ENCODE measurements around the gene ADGRV1. TPM values are rescaled to one million over a fixed set of nuclear protein-coding genes. Genes with fewer than 3 reads are reported as not detected.
"Not testable (repeated sequence)": the region's sequence is repeated elsewhere in the genome, so short reads cannot be mapped to it uniquely, and the experiment has no call there.

Gene ADGRV1
- total RNA-seq, 1 donor, result 0.94 TPM

DNA sequence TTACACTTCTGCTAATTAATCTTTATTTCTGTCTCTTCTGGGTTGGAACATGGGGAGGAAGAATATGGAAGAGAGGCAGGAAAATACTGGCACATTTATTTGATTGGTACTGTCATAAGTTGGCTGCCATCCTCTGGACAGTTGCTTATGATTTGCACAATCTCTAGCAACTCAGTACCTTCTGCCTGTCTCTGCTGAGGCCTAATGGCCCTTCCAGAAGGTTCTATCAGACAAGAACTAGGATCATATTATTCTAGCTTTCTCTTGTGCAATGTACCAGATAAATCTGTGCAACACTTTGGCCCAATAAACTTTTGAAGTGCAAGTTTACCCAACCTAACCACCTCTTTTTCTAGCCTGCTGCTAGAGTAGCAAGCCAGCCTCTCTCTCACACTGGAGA lies 489.5 kb downstream of the ADGRV1 start:
- H3K4me3 ChIP-seq (ENCODE audit: low read length), result no peak overlapping the region
- no peaks in the 10 kb centered on the region for H3K27me3 ChIP-seq (ENCODE audit: insufficient read depth, low read length)
- peaks cover 10% of the 10 kb centered on the region for H3K4me1 ChIP-seq (ENCODE audit: insufficient read depth, low read length)
- no peaks in the 10 kb centered on the region for H3K9me3 ChIP-seq (ENCODE audit: low read depth, low read length)

DNA sequence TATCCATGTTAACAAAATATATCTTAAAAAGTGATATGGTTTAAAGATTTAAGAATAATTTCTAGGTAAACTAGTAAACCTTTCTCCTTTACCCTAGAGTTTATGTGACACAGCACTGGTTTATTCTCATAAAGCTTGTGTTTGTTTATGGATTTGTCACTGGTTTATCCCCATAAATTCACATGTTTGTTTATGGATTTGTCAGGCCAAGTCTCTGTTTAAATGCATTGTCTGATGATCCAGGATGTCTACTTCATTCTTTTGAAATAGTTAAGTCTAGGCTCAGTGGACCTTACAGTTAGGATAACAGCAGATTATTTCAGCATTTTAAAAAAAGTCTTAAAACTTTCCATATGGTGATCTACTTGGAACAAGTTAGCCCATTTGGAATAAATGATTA lies 490.5 kb downstream of the ADGRV1 start:
- no peak overlapping the region for H3K4me3 ChIP-seq (ENCODE audit: low read length)
- H3K9me3 ChIP-seq (ENCODE audit: low read depth, low read length), result no peaks in the 10 kb centered on the region
- H3K4me1 ChIP-seq (ENCODE audit: insufficient read depth, low read length), result peaks cover 20% of the 10 kb centered on the region
- H3K27me3 ChIP-seq (ENCODE audit: insufficient read depth, low read length), result no peaks in the 10 kb centered on the region

DNA sequence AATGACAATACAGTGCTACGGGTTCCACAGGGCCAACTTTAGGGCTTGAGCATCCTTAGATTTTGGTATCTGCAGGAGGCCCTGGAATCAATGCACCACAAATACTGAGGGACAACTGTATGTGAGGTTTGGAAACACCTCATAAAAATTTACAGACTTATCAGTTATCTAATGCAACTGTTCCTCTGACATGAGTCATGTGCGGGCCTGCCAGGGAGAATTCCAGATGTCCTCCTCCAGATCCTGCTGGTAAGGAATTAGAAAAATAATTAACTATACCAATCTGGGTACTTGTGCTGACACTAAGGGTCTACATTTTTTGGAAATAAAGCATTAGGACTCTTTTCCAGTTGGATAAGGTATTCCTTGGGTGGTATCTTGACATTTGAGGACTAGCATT lies 491.2 kb downstream of the ADGRV1 start:
- Histone ChIP-seq H3K4me1 (ENCODE audit: insufficient read depth, low read length) (peaks cover 27% of the 10 kb centered on the region), H3K9me3 (ENCODE audit: low read depth, low read length) (no peaks in the 10 kb centered on the region), H3K27me3 (ENCODE audit: insufficient read depth, low read length) (no peaks in the 10 kb centered on the region), H3K4me3 (ENCODE audit: low read length) (no peak overlapping the region)

DNA sequence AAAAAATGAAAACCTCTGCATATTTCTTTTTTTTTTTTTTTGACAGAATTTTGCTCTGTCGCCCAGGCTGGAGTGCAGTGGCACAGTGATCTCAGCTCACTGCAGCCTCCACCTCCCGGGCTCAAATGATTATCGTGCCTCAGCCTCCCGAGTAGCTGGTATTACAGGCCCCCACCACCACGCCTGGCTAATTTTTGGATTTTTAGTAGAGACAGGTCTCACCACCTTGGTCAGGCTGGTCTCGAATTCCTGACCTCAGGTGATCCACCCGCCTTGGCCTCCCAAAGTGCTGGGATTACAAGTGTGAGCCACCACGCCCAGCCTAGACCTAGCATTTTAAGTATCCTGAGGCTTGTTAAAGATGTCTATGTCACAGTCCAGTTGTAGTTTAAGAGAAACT lies 493.8 kb downstream of the ADGRV1 start:
- H3K27me3 ChIP-seq (ENCODE audit: insufficient read depth, low read length), result not testable (repeated sequence)

DNA sequence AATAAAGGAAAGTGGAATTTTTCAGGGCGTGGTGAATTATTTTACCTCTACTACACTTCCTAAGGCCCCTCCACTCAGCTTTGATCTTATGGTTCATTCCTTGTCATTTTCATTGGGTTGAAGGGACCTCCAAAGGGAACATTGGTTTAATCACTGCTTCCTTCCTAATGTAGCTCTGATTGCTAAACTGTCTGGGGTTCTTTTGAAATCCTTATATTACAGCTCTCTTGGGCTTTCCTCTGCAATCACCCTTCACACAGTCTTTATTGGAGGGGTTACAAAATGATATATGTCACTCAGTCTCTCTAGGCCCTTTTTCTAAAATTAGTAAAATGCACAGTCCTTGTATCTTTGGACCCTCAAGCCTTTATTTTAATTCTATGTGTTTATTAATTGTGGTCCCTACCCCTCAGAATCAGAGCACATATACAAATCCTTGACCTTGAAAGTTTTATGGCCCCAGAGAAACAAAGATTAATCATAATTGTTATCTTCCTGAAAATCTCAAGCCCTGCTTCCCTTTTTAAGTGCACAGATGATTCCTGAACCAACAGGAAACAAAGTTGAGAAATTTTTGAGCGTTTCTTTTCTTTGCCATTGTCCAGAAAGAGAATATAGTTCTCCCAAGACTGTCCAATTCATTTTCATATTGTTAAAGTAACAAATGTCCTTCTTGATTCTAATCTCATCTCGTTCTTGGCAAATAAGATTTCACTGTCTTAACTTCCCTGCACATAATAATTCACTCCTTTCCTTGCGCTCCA lies 494.6 kb downstream of the ADGRV1 start:
- peaks cover 29% of the 10 kb centered on the region for H3K4me1 ChIP-seq (ENCODE audit: insufficient read depth, low read length)
- no peak overlapping the region for H3K4me3 ChIP-seq (ENCODE audit: low read length)
- H3K27me3 ChIP-seq (ENCODE audit: insufficient read depth, low read length), result no peaks in the 10 kb centered on the region
- no peaks in the 10 kb centered on the region for H3K9me3 ChIP-seq (ENCODE audit: low read depth, low read length)

More for the DNA sequence above, 493.8 kb downstream of the ADGRV1 start:
- H3K9me3 ChIP-seq (ENCODE audit: low read depth, low read length); H3K4me3 ChIP-seq (ENCODE audit: low read length): not testable (repeated sequence)
- peaks cover 27% of the 10 kb centered on the region for H3K4me1 ChIP-seq (ENCODE audit: insufficient read depth, low read length)

DNA sequence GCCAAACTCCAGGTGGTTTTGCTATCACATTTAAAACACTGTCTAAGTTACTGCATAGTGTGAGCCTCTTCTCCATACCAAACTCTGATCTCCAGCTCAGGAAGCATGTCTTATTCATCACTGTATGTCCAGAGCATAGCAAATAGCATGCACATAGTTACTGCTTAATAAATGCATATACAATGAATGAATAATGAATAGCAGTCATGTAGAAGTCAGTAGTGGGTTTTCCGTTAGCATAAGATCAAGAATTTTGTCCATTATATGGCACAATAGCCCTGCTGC lies 495.1 kb downstream of the ADGRV1 start:
- no peaks in the 10 kb centered on the region for H3K9me3 ChIP-seq (ENCODE audit: low read depth, low read length)
- peaks cover 32% of the 10 kb centered on the region for H3K4me1 ChIP-seq (ENCODE audit: insufficient read depth, low read length)
- no peaks in the 10 kb centered on the region for H3K27me3 ChIP-seq (ENCODE audit: insufficient read depth, low read length)
- no peak overlapping the region for H3K4me3 ChIP-seq (ENCODE audit: low read length)

DNA sequence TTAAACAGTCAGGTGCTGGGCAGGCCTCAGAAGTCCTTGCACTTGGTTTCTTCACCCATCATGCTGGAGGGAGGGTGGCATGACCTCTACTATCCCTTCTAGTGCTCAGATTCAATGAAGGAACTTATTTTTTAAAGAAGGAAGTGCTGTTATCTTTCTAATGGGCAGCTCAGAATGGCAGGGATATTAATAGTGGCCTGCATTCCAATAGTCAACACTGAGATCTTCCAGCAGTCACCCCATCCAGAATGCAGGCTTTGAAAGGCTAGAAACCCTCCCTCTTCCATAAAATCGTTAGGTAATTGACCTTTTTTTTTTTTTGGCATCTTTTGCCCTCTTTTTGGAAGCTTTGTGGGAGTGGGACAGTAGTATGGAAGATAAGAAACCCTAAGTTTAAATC lies 499.6 kb downstream of the ADGRV1 start:
- Histone ChIP-seq H3K9me3 (ENCODE audit: low read depth, low read length) (no peaks in the 10 kb centered on the region), H3K4me3 (ENCODE audit: low read length) (no peak overlapping the region), H3K4me1 (ENCODE audit: insufficient read depth, low read length) (peaks cover 24% of the 10 kb centered on the region), H3K27me3 (ENCODE audit: insufficient read depth, low read length) (no peaks in the 10 kb centered on the region)

DNA sequence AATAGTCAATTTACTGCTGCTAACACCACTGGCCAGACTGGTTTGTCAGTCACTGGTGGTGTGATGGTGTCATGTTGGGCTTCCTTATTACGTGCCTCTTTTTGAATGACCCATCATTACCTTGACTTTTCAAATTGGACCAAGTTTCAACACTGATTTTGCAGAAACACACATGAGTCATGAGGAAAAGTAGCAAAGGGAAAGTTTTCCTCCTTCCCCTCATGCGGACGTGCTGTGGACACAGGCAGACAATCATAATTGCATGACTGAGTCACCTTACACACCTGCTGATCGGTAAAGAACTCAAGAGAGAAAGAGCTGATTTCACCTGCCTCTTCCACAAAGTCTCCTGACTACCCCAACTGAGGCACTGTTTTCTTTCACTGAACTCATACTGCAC lies 500.0 kb downstream of the ADGRV1 start:
- H3K9me3 ChIP-seq (ENCODE audit: low read depth, low read length), result no peaks in the 10 kb centered on the region
- H3K27me3 ChIP-seq (ENCODE audit: insufficient read depth, low read length), result no peaks in the 10 kb centered on the region
- H3K4me1 ChIP-seq (ENCODE audit: insufficient read depth, low read length), result peaks cover 20% of the 10 kb centered on the region
- H3K4me3 ChIP-seq (ENCODE audit: low read length), result no peak overlapping the region

DNA sequence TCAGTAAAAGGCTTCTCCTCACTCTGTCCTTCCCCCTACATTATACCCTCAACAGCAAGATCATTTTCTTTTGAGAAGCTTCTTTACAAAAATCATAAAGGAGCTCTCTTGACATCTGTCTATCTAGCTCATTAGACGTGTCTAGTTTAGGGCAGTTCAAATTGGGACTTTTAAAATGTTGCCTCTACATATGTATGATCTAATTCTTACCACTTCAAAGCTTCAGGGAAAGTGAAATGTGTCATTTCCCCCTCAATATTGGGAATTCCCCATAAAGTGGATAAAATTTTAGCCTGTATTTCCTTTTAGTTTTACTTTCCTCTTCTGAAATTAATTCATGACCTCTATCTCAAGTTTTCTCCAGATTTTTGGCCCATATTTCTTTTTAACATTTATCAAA lies 500.8 kb downstream of the ADGRV1 start:
- H3K4me3 ChIP-seq (ENCODE audit: low read length), result no peak overlapping the region
- H3K27me3 ChIP-seq (ENCODE audit: insufficient read depth, low read length), result no peaks in the 10 kb centered on the region
- no peaks in the 10 kb centered on the region for H3K9me3 ChIP-seq (ENCODE audit: low read depth, low read length)
- peaks cover 12% of the 10 kb centered on the region for H3K4me1 ChIP-seq (ENCODE audit: insufficient read depth, low read length)

DNA sequence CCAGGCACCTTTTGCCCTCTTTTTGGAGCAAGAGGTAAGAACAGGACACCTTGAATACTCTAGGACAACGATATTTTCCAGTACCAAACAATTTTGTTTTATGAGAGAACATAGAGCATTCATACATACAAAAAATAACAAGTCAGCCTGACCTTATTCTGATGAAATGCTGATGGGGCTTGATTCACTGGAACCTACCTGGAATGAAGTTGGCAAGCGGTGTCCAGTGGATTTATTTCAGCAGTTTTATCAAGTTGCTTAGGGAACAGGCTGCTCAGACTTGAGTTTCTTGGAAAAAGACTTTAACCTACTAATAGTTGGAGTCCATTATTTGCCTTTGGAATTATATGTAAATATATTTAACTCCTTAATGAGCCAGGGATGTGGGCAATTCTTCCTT lies 502.5 kb downstream of the ADGRV1 start:
- H3K4me3 ChIP-seq (ENCODE audit: low read length), result no peak overlapping the region
- H3K27me3 ChIP-seq (ENCODE audit: insufficient read depth, low read length), result no peaks in the 10 kb centered on the region
- no peaks in the 10 kb centered on the region for H3K9me3 ChIP-seq (ENCODE audit: low read depth, low read length)
- peaks cover 8% of the 10 kb centered on the region for H3K4me1 ChIP-seq (ENCODE audit: insufficient read depth, low read length)

DNA sequence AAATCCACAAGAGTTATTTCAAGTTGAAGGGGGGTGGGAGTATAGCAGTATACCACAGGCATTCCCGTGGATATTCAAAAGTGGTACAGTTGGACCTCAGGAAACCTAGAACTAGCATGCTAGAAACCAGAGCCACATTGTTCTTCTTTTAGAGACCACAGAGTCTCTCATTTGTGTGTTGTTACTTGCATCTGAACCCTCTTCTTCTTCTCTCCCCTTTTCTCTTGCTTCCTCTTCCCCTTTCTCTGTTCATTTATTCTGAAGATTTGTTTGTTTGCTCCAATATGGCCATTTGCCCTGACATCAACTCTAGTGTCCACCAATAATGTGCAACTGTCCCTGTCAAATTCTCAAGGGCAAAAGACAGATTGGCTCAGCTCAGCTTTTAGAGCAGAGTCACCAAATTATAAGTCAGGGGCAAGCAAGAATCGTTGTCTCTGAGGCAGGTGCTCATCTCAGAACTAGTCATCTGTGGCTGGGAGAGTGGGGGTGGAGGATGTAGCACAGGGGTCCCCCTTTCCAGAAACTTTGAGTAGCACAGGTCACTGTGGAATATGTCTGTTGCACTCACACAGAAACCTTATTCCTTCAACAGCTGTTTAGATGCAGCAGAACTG lies 503.5 kb downstream of the ADGRV1 start:
- H3K9me3 ChIP-seq (ENCODE audit: low read depth, low read length), result no peaks in the 10 kb centered on the region
- peaks cover 8% of the 10 kb centered on the region for H3K4me1 ChIP-seq (ENCODE audit: insufficient read depth, low read length)
- H3K27me3 ChIP-seq (ENCODE audit: insufficient read depth, low read length), result no peaks in the 10 kb centered on the region
- H3K4me3 ChIP-seq (ENCODE audit: low read length), result no peak overlapping the region

DNA sequence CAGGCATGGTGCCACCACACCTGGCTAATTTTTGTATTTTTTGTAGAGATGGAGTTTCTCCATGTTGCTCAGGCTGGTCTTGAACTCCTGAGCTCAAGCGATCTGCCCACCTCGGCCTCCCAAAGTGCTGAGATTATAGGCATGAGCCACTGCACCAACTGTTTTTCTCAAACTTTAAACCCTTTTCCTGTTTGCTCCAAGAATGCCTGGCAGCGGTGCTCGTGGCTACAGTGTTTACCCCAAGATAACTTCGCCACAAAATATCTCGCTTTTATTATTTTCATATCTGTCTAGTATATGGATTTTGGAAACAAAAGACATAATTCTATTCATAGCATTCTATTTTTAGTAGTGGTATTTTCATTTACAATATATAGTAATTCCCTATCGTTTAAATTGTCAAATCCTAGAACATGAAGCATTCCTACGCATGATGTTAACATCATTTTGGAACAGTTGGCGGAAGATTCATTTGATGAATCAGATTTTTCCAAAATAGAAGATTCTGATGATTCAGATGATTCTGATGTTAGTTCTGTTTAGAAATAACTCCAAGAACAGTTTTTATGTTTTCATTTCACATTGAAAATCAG lies 504.6 kb downstream of the ADGRV1 start:
- H3K4me1 ChIP-seq (ENCODE audit: insufficient read depth, low read length); H3K9me3 ChIP-seq (ENCODE audit: low read depth, low read length); H3K4me3 ChIP-seq (ENCODE audit: low read length); H3K27me3 ChIP-seq (ENCODE audit: insufficient read depth, low read length): not testable (repeated sequence)

DNA sequence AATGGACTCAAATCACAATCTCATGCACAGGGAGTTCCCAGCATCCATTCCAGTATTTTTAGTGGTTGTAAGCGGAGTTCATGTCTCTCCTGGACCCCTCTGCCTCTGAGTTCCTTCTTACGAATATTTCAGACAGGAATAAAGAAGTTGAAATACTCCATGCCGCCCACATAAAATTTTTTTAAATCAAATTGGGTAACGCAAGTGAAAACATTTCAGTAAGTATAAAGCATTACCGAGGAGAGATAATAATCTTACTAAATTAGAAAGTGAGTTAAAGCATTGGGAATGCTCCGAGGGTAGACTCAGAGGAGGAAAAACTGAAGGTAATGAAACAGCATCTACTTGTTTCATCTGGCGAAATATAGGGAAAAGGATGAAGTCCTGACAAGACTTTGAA lies 506.9 kb downstream of the ADGRV1 start:
- no peaks in the 10 kb centered on the region for H3K27me3 ChIP-seq (ENCODE audit: insufficient read depth, low read length)
- no peak overlapping the region for H3K4me3 ChIP-seq (ENCODE audit: low read length)
- H3K9me3 ChIP-seq (ENCODE audit: low read depth, low read length), result no peaks in the 10 kb centered on the region
- peaks cover 3% of the 10 kb centered on the region for H3K4me1 ChIP-seq (ENCODE audit: insufficient read depth, low read length)

DNA sequence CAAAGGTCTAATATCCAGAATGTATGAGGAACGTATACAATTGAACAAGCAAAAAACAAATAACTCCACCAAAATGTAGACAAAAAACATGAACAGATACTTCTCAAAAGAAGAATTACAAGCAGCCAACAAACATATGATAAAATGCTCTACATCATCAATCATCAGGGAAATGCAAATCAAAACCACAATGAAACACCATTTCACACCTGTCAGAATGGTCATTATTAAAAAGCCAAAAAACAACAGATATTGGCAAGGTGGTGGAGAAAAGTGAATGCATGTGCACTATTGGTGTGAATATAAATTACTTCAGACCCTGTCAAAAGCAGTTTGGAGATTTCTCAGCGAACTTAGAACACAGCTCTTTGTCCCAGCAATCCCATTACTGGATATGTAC lies 510.8 kb downstream of the ADGRV1 start:
- H3K4me3 ChIP-seq (ENCODE audit: low read length), result no peak overlapping the region
- H3K9me3 ChIP-seq (ENCODE audit: low read depth, low read length), result no peaks in the 10 kb centered on the region
- no peaks in the 10 kb centered on the region for H3K27me3 ChIP-seq (ENCODE audit: insufficient read depth, low read length)
- no peaks in the 10 kb centered on the region for H3K4me1 ChIP-seq (ENCODE audit: insufficient read depth, low read length)

DNA sequence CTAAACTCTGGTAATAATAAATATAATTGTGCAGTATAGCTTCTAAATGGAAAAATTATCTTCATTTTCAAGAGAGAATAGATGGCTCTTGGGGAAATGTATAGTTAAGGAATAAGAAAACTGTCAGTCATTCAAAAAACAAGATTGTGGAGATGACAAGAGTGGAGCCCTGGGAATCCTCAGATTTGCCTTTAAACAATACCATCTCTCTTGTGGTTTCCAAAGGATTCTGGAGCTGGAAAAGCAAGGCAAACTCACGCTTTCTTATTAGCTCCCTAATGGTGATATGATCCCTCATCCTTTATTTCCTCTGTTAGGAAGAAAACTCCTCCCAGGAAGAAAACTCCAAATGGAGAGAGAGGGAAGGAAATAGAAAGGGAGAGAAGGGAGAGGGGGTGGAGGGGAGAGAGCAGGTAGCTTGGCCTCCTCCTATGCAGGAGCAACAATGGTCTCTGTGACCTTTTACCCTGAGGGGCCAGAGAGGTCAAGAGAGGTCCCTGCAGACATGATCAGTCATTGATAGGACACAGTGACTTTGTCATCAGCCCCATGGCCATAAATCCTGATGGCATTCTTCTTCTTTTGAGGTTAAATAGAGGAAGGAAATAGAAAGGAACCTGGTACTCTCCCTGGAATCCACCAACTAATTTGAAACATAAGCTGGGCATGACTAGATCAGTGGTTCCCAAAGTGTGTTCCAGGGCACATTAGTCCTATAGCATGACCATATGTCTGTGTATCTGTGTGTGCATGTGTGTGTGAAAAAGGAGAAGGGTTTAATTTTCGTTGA lies 512.4 kb downstream of the ADGRV1 start:
- no peaks in the 10 kb centered on the region for H3K27me3 ChIP-seq (ENCODE audit: insufficient read depth, low read length)
- no peaks in the 10 kb centered on the region for H3K9me3 ChIP-seq (ENCODE audit: low read depth, low read length)
- no peak overlapping the region for H3K4me3 ChIP-seq (ENCODE audit: low read length)
- H3K4me1 ChIP-seq (ENCODE audit: insufficient read depth, low read length), result no peaks in the 10 kb centered on the region

Measured in mononuclear cell (primary cell).